Stimulated activated CD8-positive, alpha-beta memory T cell treated with anti-CD3 and anti-CD28 coated beads, Interleukin-15, amount 100 ng/mL, for 48 hours (primary cell): Measurements from ENCODE around the gene SCN3B.

Source experiments
- DNase-seq, 2 donors: peaks; one replicate each; pipeline ENCODE4 v3.0.0-alpha.2; 2020; ENCODE audit warnings: low read depth in 2 of 2

Gene SCN3B

DNA sequence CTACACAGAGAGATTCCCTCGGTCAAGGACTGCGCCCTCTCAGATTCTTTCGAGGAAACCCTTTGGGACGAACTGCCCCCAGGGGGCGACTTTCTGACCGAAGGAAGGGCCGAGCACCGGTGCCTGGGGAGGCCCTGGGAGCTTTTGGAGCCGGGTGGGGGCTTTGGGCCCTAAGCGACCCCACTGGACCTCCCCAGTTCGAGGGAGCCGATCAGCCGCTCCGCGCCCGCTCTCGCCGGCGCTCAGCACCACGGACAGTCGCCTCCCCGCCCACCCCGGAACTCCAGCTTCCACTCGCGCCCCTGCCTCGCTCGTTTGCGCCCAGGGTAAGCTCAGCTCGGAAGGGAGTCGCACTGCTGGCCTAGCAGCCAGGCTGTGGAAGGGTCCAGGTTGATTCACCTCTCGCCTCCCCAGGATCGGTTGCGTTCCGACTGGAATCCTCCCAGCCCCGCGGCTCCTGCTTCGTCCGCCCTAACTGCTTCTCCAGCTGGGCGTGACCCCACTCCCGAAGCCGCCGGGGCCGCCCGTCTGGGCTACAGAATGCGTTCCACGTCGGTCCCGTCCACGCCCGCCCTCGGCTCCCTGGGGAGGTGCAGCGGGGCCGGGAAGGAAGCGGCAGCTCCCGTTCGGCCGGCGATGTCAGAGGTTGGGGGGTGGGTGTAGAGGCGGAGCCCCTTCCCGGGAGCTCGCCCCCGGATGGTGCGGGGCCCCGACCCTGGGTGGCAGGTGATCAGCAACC is 428 bp downstream of the SCN3B start:
- no peak for DNase-seq

DNA sequence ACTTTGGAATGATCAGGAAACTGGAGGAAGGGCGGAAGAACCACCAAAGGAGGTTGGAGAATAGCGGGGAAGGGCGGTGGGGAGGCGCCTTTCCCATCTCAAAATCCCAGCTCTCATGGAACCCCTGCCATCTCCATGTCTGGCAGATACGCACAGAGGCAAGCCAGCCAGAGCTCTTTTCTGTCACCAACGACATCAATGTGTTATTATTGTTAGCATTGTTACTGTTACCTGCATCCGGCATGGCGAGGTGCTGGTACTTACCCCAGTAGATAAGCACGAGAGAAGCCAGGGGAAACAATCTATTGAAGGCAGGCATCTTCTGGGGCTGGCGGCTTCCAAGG is 969 bp downstream of the SCN3B start:
- no peak for DNase-seq

DNA sequence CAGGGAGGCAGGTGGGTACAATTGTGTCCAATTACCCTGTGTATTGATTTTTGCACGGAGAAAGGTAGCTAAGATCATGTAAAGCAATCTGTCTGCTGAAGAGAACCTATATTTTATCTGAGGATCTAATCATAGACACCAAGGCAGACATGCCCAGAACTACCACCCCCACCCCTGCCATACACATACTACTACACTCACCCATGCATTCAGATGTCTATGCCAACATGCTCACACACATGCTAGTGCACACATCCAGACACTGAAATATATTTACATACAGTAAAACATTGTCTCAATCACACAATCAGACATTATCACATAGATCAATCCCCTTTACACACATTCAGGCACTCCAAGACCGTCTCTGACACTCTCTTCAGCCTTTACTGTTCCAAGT is 1.8 kb downstream of the SCN3B start:
- DNase-seq: no peak

DNA sequence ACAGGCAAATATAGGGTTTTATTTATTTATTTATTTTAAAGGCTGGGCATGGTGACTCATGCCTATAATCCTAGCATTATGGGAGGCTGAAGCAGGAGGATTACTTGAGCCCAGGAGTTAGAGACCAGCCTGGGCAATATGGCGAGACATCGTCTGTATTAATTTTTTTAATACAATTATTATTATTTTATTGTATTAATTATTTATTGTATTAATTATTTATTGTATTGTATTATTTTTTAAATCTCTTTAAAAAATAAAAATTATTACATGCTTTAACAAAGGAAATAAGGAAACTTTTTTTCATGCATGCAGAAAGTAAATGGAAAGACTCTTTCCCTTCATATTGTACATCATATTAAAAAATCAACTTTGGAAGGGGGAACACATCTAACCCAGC is 3.5 kb downstream of the SCN3B start:
- DNase-seq: no peak

DNA sequence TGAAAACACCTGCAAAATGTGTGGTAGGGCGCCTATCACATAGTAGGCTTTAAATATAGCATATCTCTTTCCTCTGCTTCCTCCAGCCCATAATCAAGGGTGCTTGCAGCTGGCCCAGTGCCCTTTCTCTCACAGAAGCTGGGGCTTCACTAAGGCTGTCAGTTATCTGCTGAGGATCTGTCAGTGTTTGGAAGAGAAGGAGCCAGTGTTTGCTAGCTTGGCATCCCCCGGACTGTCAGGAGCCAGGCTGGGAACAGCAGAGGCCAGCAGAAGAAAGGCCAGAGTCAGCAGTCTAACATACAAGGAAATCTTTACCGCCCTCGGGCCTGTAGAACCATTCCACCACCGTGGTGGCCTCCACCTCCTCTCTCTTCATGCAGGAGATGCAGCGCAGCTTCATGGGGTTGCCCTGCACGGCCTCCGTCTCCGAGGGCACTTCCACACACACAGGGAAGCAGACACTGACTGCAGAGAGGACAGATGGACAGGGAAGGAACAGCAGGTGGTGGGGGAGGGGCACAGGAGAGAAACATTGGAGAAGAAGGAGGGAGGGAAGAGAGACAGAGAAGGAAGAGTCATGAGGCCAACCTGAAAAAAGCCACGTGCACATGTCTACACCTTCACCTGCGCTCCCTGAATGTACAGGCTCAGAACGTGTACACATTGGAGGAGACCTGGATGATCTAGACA is 9.0 kb downstream of the SCN3B start:
- no peak for DNase-seq

DNA sequence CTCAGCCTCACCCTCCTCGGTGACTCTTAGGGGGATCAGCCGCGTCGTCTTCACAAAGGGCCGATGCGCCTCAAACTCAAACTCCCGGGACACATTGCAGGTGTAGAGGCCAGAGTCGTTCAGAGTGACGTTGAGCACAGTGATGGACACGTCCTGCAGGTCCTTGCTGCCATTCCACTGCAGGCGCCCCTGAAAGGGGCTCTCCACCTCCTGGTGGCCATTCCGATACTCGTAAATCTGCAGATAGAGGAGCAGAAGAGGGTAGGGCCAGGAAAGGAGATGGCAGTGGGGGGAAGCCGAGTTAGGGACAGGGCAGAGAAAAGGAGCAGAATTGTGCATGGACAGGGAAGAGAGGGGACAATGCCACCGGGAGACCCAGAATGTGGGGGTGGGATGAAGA is 12.0 kb downstream of the SCN3B start:
- no peak for DNase-seq

DNA sequence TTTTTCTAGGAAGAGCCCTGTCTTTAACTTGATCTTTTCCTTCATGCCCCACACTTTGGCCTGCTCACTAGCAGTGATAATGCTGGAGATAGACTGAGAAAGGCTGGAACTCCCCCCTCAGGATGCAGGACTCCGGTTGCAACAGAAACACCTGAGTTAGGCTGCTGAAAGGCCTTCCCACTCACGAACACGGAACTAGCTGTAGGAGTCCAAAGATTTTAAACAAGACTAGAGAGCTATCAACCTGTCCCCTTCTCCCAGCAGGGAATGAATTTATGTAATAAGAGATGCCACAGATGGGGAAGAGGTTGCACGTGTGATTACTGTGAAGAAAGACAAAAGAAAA is 13.0 kb downstream of the SCN3B start:
- DNase-seq: no peak

DNA sequence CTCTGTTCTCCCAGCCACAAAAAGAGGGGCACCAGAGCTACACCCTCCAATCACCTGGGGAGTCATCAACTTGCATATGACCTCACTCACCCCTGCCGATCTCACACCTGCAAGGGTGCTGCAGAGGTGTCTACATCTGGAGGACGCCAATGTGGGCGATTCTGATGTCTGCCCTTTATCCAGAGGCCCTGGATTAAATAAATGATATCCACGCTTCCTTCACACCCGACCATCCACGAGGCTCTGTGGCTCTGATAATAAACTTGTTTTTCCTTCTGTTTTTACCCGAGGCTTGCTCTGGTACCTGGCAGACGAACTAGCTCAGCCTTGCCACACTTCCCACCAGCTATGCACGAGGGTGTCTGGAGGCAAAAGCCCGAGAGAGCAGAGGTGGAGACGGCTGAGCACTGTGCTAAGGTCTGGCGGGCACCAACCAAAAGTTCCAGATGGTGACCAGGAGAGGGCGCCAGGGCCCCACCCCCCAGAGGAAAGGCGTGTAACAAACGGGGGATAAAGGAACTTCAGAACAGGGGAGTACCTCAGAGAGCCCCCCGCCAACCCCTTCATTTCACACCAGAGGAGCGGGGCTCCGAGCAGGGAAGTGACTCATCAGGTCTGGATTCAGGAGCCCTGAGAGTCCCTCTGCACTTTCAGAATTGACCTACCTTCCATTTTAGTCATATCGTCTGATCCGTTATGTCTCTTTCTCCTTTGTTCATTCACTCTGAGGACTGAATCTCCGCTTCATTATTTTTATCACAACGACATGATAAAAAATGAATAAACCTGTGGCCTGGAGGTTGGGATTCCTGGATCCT is 13.5 kb downstream of the SCN3B start:
- DNase-seq: peak in 1 of 2 donors; percentile 31

DNA sequence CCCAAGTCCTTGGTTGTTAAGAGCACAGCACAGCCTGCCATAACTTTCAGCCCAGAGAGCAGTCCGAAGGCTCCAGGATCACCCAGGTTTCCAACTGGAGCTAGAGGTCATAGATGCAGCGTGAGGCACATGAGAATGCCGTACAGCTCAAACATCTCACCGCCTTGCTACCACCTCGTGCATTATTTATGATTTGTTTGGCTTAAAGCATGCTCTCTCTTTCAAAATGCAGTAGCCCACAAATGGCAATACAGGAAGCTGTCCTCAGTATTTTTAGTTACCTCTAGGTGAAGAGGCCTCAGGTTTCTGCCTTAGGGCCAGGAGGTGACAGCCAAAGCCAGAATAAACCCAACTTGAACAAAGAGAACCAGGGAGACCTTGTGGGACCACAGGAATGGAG is 14.4 kb downstream of the SCN3B start:
- no peak for DNase-seq

DNA sequence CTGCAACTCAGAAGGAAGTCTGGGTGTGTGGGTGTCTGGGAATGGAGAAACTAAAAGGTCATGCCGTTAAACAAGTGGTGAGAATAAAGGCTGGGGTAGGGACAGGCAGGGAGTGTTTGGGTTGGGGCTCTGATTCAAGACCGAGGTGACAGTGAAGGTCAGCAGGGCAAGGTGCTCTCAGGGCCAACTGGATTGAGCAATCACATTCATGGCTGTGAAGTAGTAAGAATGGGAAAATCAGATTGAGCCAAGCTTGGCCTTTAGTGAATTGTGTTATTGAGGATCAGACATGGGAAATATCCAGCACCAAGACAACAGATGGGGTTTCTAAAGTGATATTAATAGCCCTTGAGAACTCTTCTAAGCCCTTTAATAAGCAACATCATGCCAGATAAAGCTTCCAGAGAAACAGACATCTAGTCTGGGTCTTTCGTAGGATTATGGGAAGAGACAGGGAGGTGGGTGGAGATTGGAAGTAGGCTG is 24.3 kb downstream of the SCN3B start:
- no peak for DNase-seq

DNA sequence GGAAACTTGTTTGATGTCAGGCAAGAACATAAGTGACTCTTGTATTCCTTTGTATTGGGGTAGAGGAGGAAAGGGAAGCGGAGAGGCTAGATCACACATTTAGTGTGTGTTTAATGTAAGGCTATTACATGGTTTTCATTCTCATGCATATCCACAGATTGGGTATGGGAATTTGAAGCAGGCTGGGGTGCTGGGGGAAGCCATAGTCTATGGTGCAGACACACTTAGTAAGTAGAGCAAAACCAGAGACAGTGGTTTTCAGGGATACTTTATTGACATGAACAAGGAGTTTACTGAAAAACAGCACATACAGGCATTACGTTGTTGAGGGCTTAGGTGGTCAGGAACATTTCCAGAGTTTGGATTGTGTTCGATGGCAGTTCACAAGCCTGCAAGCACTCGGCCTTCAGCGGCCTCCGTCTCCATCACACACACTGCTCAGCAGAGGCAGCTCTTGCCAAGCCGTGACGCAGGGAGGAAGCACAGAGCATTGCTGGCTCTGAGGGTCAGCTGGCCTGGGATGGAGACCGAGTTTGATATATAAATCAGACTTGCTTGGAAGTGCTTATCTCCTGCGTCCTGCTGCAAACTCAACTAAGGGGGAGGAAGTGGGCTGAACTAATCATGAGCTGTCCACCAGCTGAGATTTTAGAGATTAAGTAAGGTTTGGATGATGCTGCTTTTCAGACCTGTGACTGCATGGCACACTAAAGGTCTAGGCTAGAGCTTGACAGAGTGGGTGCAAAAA is 25.3 kb downstream of the SCN3B start:
- DNase-seq: no peak

DNA sequence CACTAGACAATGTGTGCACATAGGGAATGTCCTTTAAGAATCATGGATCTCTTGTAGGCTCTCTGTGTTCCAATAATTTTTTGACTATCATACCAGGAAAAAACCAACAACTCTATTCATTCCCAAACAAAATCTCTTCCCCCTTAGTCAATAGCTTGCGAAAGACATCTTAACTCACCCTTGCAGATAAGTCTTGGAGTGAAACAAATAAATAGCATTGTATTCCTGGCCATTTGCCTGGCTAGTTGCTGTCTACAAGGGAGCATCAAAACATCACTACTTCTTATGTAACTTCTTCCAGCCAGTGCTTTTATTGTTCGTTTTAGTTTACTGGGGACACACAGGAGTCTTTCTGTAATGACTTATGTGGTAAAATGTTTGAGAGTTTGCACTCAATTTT is 29.4 kb downstream of the SCN3B start:
- no peak for DNase-seq

DNA sequence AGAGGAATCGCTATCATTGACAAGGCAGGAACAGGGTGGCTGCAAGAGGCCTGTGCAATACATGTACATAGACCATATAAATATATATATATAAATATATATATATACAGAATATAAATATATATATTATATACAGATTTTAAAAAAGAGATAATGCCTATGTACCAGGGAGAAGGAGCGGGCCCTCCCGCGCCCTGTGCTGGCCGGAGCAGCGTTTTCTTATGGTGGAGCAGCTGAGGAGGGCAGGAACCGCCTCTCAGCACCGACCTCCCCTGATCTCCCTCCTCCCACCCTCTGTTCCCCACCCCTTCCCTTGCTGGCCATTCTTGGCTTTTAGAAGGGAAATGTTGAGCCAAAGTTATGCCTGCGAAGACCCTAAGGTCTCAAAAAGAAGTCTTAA is 31.8 kb downstream of the SCN3B start:
- no peak for DNase-seq

DNA sequence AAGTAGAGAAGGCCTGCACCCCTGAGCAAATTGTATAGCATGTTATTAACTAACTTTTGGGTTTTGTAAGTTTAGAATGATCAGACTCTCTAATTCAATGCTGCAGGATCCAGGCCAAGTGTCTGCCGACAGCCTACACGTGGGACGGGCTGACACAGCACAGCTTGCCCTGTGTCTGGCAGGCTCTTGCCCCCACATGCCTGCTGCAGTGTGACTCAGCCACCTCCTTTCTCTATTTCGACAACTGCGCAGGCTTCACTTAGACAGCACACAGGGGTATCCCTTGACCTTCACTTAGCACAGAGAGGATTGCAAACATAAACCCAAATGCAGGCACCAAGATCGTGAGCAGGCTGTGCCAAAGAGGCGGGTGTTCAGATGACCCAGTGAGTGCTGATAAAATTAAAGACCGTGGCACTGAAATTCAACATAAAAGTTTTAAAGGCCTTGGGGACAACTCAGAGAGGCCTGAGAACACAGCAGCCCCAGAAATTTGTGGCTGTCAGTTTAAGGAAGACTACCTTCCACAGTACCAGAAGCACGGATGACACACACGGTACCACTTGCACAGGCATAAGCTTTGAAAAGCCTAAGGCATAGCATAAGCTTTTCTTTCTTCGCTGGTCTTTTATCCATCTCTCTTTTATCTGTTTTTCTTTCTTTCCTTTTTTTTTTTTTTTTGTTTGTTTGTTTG is 37.8 kb downstream of the SCN3B start:
- no peak for DNase-seq

DNA sequence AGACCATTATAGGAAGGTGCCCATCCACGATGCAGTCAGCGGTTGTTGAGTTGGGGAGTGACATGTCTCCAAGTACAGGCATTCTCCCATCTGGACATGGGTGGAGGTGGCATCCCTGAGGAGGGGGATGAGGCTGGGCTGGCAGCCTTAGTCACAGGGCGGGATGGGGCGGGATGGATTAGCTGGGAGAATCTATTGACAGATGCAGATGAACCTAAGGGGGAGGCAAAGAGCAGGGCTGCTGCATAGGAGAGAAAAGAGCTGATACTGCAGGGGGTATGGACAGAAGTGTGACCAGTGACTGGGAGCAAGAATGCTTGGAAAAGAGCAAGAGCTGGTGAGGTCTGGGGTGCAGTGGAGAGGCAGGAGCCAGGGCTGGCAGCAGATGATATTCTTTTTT is 42.7 kb downstream of the SCN3B start:
- no peak for DNase-seq

DNA sequence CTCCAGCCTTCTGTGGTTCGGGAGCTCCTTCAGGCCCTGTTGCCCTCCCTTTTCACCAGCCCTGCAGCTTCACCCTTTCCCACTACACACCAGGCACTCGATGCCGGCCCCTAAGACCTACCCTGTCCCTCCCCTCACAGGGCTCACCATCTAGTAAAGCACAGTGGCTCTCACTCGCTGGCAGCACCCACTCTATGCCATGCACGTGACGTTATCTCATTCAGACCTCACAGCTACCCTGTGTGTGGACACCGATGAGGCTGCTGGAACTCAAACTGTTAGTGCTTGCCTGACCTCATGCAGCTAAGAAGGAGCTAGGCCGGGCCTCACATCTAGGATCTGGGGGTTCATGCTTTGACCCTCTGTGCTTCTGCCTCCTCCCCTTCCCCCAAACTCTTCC is 45.5 kb downstream of the SCN3B start:
- no peak for DNase-seq

DNA sequence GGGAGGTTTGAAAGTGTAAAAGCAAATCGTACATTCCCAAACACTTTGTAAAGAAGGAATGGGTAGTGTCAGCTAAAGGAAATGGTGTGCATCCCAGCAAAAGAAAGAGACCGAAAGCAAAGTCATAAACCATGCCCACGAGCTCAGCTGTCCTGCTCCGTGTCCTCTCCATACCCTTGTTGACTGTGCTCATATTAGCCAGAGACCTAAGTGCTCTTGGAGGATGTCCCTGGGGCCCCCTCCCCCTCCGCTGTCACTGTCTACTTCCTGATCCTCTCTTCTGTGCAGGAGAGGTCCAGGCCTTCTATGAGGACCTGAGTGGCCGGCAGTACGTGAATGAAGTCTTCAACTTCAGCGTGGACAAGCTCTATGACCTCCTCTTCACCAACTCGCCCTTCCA is 46.1 kb downstream of the SCN3B start:
- DNase-seq: no peak

DNA sequence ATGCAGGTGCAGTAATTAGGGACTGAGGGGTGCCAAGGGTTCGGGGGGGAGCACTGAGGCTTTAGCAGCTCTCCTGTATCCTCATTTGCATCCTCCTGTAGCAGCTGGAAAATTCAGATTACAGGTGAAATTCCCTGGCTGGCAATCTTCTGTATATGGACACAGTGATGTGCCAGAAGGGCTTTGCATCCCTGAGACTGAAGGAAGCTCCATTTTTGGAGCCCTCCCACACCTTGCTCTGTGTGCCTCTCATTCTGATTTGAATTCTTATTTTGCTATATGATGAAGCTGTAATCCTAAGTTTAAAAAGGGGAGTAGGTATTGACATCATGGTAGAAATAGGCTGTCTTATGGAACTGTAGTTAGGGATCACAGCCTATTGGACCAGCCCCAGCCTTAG is 46.6 kb downstream of the SCN3B start:
- DNase-seq: no peak

DNA sequence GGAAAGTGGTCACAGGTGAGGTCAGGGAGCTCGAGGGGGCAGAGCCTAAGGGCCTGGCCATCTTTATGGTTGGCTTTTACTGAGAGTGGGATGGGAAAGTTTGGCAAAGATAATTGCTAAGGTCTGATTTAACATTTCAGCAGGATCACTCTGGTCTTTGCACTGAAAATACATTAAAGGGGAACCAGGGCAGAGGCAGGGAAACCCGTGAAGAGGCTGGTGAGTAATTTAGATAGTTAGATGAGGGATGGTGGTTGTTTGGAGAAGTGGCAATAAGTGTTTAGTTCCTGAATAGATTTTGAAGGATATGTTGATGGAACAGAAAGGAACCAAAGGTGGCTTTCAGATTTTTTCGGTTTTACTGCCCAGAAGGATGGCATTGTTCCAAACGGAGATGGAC is 50.8 kb downstream of the SCN3B start:
- no peak for DNase-seq

DNA sequence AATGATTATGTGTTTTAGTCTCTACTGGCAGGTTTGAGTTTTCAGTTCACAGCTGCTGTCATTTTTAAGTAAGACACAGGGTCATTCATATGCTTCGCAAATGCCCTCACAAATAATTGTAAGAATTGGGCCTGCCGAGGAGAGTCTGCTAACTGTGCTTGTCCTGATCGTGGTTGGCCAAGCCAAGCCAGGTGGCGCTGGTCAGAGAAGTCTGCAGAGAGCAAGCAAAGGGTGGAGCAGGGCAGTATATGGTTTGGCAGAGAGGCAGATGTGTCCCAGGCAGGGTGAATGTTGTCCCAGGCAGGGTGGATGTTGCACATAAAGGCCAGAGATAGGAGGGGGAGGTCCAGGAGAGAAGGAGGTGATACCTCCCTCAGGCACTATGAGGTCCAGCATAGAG is 52.7 kb downstream of the SCN3B start:
- DNase-seq: no peak

DNA sequence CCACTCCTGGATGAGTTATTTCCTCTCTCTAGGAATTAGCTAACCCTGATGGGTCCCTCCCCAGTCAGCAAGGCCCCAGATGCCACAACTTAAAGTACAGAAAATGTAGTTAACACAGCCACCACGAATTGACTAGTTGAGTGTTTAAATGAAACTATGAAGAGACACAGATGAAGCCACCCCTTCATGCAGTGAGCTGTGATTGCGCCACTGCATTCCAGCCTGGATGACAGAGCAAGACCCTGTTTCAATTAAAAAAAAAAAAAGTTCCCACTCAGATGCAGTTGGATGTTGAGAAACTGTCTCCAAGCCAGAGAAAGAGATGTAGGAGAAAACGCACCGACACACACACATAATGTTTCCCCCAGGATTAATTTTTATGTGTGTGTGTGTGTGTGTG is 53.3 kb downstream of the SCN3B start:
- DNase-seq: no peak

DNA sequence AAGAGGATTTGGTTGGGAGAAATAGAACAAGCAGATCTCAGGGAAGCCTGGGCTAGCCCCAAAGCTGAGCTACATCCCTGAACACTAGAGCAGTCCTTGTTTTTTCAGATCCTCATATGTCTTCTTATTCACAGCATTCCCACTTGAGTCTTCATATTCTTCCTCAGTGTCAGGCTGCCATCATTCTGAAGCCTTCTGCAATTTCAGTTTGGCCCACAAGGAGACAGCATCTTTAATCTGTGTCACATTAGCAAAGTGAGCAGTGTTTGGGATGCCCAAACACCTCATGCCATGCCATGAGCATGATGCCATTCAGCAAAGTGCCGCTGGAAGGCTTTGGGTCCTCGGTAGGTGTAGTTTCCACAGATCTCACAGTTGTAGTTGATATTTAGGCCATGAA is 56.6 kb downstream of the SCN3B start:
- no peak for DNase-seq
